ENCODE measurements around the gene NAP1L1. TPM values are rescaled to one million over a fixed set of nuclear protein-coding genes. Genes with fewer than 3 reads are reported as not detected.

NAP1L1 gene
- total RNA-seq, 1 experiment from 2014 or later = 946 TPM

GRCh38 chr12:75995691-75996090, 88.8 kb downstream of the NAP1L1 start (continued):
- TF ChIP-seq, protein P1, sequence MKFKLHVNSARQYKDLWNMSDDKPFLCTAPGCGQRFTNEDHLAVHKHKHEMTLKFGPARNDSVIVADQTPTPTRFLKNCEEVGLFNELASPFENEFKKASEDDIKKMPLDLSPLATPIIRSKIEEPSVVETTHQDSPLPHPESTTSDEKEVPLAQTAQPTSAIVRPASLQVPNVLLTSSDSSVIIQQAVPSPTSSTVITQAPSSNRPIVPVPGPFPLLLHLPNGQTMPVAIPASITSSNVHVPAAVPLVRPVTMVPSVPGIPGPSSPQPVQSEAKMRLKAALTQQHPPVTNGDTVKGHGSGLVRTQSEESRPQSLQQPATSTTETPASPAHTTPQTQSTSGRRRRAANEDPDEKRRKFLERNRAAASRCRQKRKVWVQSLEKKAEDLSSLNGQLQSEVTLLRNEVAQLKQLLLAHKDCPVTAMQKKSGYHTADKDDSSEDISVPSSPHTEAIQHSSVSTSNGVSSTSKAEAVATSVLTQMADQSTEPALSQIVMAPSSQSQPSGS (CRISPR knock-in tag; IDR thresholded peaks at IDR 0.05; ENCODE audit: borderline replicate concordance, low read depth) = no peak
- TF ChIP-seq ZNF425 (CRISPR knock-in tag; conservative IDR thresholded peaks at IDR 0.05) = no peak
- no peak for TF ChIP-seq PRRX2 (CRISPR knock-in tag; IDR thresholded peaks at IDR 0.05)
- no peak for TF ChIP-seq TCF7 (CRISPR knock-in tag; IDR thresholded peaks at IDR 0.05; ENCODE audit: low read depth)
- TF ChIP-seq ESRRA (CRISPR knock-in tag; IDR thresholded peaks at IDR 0.05; ENCODE audit: borderline replicate concordance) = no peak

DNA sequence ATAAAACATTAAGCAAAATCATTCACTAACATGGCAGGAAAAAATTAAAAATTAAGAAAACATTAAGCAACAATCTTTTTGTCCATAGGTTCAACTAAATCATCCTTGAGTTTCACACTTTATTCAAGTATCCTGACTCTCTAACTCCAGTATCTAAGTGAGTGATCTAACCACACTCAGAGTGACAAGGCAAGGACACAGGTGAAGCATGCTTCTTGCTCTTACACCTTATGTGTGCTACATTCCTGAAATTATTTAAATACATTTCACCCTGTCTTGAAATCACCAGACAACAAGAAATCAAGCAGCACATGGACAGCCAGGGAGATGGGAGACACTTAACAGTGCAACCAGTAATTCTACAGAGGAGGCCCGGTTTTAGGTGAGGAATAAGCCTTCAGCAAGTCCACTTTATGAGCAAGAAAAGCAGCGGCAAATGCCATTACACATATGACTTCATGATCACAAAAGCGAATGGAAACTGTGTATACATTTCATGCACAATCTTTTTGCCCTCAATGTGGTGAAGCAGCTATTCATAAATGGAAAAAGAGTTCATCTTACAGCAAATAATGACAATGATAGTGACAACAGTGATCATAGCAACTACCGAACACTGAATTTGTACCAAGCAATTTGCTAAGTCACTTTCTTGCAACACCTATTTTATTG, 90.3 kb downstream of the NAP1L1 start:
- no peaks in the 10 kb centered on the region for H3K27me3 Mint-ChIP-seq (ENCODE audit: low read depth)
- CTCF ChIA-PET = no interaction called here
- H3K4me1 Mint-ChIP-seq = peaks cover 23% of the 10 kb centered on the region
- H3K27ac Mint-ChIP-seq = no peak overlapping the region
- POLR2A ChIA-PET = no interaction called here
- no peak overlapping the region for H3K4me3 Mint-ChIP-seq
- ATAC-seq (no peak), DNase-seq (ENCODE audit: low spot score) (no peak)
- no peaks in the 10 kb centered on the region for H3K36me3 Mint-ChIP-seq
- H3K9me3 Mint-ChIP-seq = no peaks in the 10 kb centered on the region
- no peak for TF ChIP-seq ZNF138 (CRISPR knock-in tag; conservative IDR thresholded peaks at IDR 0.05)
- TF ChIP-seq, protein P2, sequence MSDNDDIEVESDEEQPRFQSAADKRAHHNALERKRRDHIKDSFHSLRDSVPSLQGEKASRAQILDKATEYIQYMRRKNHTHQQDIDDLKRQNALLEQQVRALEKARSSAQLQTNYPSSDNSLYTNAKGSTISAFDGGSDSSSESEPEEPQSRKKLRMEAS (CRISPR knock-in tag; IDR thresholded peaks at IDR 0.05) = no peak
- TF ChIP-seq ELF4 (CRISPR knock-in tag; IDR thresholded peaks at IDR 0.05; ENCODE audit: low read depth) = no peak
- TF ChIP-seq ERG (CRISPR knock-in tag; IDR thresholded peaks at IDR 0.05) = no peak
- no peak for TF ChIP-seq ZSCAN18 (CRISPR knock-in tag; IDR thresholded peaks at IDR 0.05)
- TF ChIP-seq, protein P3, sequence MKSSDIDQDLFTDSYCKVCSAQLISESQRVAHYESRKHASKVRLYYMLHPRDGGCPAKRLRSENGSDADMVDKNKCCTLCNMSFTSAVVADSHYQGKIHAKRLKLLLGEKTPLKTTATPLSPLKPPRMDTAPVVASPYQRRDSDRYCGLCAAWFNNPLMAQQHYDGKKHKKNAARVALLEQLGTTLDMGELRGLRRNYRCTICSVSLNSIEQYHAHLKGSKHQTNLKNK (CRISPR knock-in tag; IDR thresholded peaks at IDR 0.05) = no peak
- TF ChIP-seq SP1 (CRISPR knock-in tag; conservative IDR thresholded peaks at IDR 0.05) = no peak
- TF ChIP-seq KAT7 (CRISPR knock-in tag; IDR thresholded peaks at IDR 0.05; ENCODE audit: borderline replicate concordance) = no peak
- TF ChIP-seq, protein P4, sequence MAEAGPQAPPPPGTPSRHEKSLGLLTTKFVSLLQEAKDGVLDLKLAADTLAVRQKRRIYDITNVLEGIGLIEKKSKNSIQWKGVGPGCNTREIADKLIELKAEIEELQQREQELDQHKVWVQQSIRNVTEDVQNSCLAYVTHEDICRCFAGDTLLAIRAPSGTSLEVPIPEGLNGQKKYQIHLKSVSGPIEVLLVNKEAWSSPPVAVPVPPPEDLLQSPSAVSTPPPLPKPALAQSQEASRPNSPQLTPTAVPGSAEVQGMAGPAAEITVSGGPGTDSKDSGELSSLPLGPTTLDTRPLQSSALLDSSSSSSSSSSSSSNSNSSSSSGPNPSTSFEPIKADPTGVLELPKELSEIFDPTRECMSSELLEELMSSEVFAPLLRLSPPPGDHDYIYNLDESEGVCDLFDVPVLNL (CRISPR knock-in tag; IDR thresholded peaks at IDR 0.05; ENCODE audit: borderline replicate concordance, low read depth) = no peak
- TF ChIP-seq, protein P5, sequence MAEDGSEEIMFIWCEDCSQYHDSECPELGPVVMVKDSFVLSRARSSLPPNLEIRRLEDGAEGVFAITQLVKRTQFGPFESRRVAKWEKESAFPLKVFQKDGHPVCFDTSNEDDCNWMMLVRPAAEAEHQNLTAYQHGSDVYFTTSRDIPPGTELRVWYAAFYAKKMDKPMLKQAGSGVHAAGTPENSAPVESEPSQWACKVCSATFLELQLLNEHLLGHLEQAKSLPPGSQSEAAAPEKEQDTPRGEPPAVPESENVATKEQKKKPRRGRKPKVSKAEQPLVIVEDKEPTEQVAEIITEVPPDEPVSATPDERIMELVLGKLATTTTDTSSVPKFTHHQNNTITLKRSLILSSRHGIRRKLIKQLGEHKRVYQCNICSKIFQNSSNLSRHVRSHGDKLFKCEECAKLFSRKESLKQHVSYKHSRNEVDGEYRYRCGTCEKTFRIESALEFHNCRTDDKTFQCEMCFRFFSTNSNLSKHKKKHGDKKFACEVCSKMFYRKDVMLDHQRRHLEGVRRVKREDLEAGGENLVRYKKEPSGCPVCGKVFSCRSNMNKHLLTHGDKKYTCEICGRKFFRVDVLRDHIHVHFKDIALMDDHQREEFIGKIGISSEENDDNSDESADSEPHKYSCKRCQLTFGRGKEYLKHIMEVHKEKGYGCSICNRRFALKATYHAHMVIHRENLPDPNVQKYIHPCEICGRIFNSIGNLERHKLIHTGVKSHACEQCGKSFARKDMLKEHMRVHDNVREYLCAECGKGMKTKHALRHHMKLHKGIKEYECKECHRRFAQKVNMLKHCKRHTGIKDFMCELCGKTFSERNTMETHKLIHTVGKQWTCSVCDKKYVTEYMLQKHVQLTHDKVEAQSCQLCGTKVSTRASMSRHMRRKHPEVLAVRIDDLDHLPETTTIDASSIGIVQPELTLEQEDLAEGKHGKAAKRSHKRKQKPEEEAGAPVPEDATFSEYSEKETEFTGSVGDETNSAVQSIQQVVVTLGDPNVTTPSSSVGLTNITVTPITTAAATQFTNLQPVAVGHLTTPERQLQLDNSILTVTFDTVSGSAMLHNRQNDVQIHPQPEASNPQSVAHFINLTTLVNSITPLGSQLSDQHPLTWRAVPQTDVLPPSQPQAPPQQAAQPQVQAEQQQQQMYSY (CRISPR knock-in tag; IDR thresholded peaks at IDR 0.05) = no peak
- TF ChIP-seq FOXP1 (CRISPR knock-in tag; IDR thresholded peaks at IDR 0.05; ENCODE audit: borderline replicate concordance) = no peak
- TF ChIP-seq ZNF396 (CRISPR knock-in tag; IDR thresholded peaks at IDR 0.05; ENCODE audit: borderline replicate concordance) = no peak
- TF ChIP-seq ZNF532 (CRISPR knock-in tag; IDR thresholded peaks at IDR 0.05; ENCODE audit: borderline replicate concordance) = no peak

Data from WTC11 (cell line).